GM10266 (cell line): Measurements from ENCODE around the gene MKRN2OS.

Experiments used
- DNase-seq: peaks from one replicate; pipeline ENCODE4 v3.0.0; 2012; ENCODE audit errors: extremely low spot score
- CTCF ChIP-seq: IDR thresholded peaks from 2 replicates; pipeline ENCODE4 v1.5.1; 2012; ENCODE audit warnings: mild to moderate bottlenecking, low read depth; ENCODE audit not compliant: control insufficient read depth, insufficient read depth; ENCODE audit errors: missing control alignments

Gene MKRN2OS

GRCh38 chr3:12566976-12567375 is 21.7 kb upstream of the MKRN2OS start:
- no peak for DNase-seq
- TF ChIP-seq CTCF, result no peak

GRCh38 chr3:12562451-12562850 is 17.2 kb upstream of the MKRN2OS start:
- DNase-seq, result no peak
- TF ChIP-seq CTCF, result no peak

- DNase-seq, result no peak
- no peak for TF ChIP-seq CTCF
These were observed 16.1 kb upstream of the MKRN2OS start for GRCh38 chr3:12561397-12561796.

DNA sequence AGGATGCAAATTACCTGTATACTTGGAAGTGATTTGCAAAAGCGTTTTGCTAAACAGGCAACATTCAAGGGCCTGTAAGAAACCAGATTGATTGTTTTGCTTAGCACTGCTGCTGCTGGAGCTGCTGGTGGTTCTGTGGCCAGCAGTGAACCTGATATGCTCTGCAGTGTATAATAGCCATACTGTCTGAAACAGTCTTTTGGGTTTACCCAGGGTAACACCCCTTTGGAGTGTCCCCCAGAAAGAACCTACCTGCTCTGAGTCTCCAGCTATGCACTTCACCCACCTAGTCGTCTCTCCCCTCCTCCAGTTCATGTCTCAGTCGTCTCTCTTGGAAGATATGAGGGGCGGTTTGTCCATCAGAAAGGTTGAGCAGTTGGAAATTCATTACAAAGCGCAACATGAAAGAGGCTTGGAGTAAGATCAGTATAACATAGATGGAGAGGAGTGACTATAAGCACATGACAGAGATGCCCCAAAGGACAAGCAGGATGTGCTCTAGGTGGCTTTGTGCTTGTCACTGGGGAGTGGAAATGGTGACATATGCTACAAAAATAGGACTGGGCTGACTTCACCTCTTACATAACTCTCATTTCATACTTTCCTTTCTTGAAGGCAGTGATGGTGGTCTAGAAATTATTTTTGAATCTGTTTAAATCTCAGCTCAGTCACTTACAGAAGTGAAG is 15.3 kb upstream of the MKRN2OS start:
- peak; percentile 75 for DNase-seq
- TF ChIP-seq CTCF, result no peak

DNA sequence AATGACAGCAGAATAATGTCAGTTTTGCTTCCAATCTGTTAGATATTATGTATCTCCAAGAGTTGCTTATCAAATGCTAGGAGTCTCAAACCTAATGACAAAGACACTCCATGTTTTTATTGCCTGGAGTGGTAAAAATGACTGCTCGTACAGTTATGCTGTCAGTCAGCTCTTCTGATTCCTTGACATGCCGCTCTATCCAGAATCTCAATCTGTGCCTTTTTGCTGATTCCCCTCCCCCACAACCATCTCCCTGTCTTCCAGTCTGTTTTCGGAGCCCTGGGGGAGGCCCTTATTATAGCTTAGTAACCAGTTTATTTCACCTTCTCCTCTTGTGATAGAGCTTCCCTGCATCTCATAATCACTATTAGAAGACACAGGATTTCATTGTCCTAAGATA is 14.2 kb upstream of the MKRN2OS start:
- no peak for DNase-seq
- TF ChIP-seq CTCF, result no peak

DNA sequence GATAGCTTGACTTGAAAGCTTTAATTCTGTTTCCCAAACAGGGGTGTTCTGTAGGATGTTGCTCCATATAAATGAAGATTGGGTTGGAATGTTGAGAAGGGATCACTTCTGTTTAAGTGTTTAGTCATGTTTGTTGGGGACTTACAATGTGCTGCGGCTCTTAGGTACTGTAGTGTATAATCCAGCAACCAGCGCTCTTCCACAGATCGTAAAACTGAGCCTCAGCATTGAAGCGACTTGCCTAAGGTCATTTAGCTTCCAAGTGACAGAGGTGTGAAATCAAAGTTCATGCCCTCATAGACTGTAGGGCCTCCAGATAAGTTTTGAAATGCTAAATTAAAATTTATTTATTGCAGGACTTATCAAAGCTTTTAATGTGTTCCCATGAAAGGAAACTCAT is 13.4 kb upstream of the MKRN2OS start:
- no peak for TF ChIP-seq CTCF
- no peak for DNase-seq

DNA sequence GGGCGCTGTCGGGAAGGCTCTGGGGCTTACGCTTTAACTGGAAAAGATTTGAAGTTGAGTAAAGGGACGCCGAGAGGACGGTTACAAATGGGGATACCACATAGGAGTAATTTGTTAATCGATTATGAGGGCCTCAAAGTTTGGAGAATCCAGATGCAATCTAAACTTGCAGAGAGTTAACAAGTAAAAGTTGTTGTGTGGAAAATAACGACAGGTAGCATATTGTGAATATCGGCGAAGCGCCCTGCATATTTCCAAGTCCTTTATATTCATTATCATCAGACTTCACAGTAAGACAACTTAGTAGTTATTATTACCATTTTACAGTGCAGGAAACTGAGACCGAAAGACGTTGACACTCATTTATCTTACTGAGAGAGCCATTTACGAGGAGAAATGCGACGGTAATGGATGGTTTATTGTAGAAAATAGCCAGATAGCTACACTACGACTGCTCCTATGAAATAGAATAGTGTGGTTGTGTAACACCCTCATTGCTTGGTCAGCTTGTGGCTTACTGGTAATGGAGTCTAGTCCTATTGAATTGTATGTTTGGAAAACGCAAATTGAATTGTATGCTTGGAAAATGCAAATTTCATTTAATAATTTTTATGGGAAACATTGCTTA is 12.3 kb upstream of the MKRN2OS start:
- TF ChIP-seq CTCF, result no peak

More for the DNA sequence above, 12.3 kb upstream of the MKRN2OS start:
- DNase-seq, result no peak
